ENCODE data around the gene KCNT2. TPM values are rescaled to one million over a fixed set of nuclear protein-coding genes. Genes with fewer than 3 reads are reported as not detected.

KCNT2 gene
- total RNA-seq, 1 donor from 2014 or later: 26.2 TPM

DNA sequence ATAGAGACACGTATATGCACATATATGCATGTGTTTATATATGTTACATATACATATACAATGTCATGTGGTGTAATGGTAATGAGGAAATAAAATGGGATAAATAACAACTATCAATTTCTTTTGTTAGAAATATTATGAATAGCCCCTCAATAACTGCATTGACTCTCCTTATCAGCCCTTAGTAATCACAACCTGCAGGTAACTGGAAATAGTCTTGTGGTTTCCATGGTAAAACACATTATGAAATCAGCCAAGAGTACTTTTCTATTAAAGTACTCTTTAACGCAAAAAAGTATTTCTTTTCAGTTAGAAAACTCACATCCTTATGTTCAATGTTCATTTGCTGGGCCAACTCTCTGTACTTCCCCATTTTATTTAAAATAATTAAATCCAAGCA, 105.8 kb downstream of the KCNT2 start:
- no peaks in the 10 kb centered on the region for H3K4me1 Mint-ChIP-seq (ENCODE audit: unreplicated experiment)
- no peaks in the 10 kb centered on the region for H3K36me3 Mint-ChIP-seq (ENCODE audit: unreplicated experiment)
- H3K27me3 Mint-ChIP-seq (ENCODE audit: unreplicated experiment): no peaks in the 10 kb centered on the region
- no peak for DNase-seq (ENCODE audit: extremely low spot score, unreplicated experiment)
- H3K4me3 Mint-ChIP-seq (ENCODE audit: unreplicated experiment): no peak overlapping the region
- TF ChIP-seq, protein P1, sequence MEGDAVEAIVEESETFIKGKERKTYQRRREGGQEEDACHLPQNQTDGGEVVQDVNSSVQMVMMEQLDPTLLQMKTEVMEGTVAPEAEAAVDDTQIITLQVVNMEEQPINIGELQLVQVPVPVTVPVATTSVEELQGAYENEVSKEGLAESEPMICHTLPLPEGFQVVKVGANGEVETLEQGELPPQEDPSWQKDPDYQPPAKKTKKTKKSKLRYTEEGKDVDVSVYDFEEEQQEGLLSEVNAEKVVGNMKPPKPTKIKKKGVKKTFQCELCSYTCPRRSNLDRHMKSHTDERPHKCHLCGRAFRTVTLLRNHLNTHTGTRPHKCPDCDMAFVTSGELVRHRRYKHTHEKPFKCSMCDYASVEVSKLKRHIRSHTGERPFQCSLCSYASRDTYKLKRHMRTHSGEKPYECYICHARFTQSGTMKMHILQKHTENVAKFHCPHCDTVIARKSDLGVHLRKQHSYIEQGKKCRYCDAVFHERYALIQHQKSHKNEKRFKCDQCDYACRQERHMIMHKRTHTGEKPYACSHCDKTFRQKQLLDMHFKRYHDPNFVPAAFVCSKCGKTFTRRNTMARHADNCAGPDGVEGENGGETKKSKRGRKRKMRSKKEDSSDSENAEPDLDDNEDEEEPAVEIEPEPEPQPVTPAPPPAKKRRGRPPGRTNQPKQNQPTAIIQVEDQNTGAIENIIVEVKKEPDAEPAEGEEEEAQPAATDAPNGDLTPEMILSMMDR (IDR thresholded peaks at IDR 0.05): no peak
- no peak overlapping the region for H3K27ac Mint-ChIP-seq (ENCODE audit: unreplicated experiment)
- H3K9me3 Mint-ChIP-seq (ENCODE audit: unreplicated experiment): no peaks in the 10 kb centered on the region

DNA sequence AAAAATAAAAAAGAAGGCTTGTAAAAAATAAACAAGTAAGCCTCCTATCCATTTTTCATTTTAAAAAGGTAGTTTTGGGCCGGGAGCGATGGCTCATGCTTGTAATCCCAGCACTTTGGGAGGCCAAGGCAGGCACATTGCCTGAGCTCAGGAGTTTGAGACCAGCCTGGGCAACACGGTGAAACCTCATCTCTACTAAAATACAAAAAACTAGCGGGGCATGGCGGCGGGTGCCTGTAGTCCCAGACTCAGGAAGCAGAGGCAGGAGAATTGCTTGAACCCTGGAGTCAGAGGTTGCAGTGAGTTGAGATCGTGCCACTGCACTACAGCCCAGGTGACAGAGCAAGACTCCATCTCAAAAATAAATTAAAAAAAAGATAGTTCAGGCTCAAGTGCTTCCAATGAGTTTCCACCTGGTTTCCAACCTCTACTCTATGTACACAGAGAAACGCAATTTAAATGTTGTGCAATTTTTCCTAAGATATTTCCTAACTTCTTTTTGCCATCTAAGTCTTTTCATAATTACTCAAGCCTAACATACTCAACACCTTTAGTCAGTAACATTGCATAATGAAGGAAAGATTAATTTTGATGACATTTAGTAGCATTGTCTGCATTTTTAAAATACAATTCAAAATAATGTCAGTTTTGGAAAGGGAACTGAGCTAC, 106.3 kb downstream of the KCNT2 start:
- no peak overlapping the region for H3K4me3 Mint-ChIP-seq (ENCODE audit: unreplicated experiment)
- no peaks in the 10 kb centered on the region for H3K27me3 Mint-ChIP-seq (ENCODE audit: unreplicated experiment)
- no peak overlapping the region for H3K27ac Mint-ChIP-seq (ENCODE audit: unreplicated experiment)
- no peaks in the 10 kb centered on the region for H3K9me3 Mint-ChIP-seq (ENCODE audit: unreplicated experiment)
- no peak for DNase-seq (ENCODE audit: extremely low spot score, unreplicated experiment)
- TF ChIP-seq, protein P1 (IDR thresholded peaks at IDR 0.05): no peak
- H3K4me1 Mint-ChIP-seq (ENCODE audit: unreplicated experiment): peaks cover 2% of the 10 kb centered on the region
- H3K36me3 Mint-ChIP-seq (ENCODE audit: unreplicated experiment): no peaks in the 10 kb centered on the region

DNA sequence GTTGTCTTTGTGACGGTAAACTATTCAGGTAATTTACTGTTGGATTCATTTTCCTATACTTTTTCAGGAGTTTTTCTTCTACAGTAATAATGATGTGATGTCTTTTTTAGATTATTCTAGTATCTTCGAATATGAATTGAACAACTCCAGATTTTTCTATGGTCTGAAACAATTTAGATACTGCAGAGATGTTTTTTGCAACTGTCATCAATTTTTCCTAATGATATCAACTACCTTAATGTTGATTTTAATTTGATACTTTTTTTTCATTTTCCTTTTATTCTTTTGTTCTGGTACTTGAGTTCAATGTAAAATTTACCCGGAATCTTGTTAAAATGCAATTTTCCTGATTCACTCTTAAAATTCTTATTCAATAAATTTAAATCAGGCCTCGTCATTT, 110.4 kb downstream of the KCNT2 start:
- DNase-seq (ENCODE audit: extremely low spot score, unreplicated experiment): no peak
- H3K36me3 Mint-ChIP-seq (ENCODE audit: unreplicated experiment): no peaks in the 10 kb centered on the region
- TF ChIP-seq, protein P1 (IDR thresholded peaks at IDR 0.05): no peak
- H3K4me1 Mint-ChIP-seq (ENCODE audit: unreplicated experiment): peaks cover 6% of the 10 kb centered on the region
- H3K4me3 Mint-ChIP-seq (ENCODE audit: unreplicated experiment): no peak overlapping the region
- no peaks in the 10 kb centered on the region for H3K27me3 Mint-ChIP-seq (ENCODE audit: unreplicated experiment)
- H3K9me3 Mint-ChIP-seq (ENCODE audit: unreplicated experiment): no peaks in the 10 kb centered on the region
- no peak overlapping the region for H3K27ac Mint-ChIP-seq (ENCODE audit: unreplicated experiment)

DNA sequence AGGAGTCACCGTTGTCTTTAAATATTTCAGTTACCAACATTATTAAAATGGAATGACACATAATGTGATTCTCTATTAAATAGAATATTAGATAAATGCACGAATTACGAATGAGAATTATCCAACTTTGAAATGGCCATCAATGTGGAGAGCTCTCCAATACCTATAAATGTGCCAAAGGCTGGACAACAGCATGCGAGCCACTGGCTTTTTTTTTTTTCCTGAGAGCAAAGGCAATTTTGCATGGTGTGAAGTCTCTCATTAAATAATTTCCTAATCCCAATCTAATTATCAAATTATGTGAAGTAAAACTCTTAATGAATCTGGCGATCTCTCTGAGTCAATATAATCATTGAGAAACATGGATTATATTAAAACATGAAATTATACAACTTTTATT, 113.5 kb downstream of the KCNT2 start:
- H3K36me3 Mint-ChIP-seq (ENCODE audit: unreplicated experiment): peaks cover 7% of the 10 kb centered on the region
- DNase-seq (ENCODE audit: extremely low spot score, unreplicated experiment): no peak
- no peak overlapping the region for H3K27ac Mint-ChIP-seq (ENCODE audit: unreplicated experiment)
- no peak overlapping the region for H3K4me3 Mint-ChIP-seq (ENCODE audit: unreplicated experiment)
- no peaks in the 10 kb centered on the region for H3K27me3 Mint-ChIP-seq (ENCODE audit: unreplicated experiment)
- H3K4me1 Mint-ChIP-seq (ENCODE audit: unreplicated experiment): peaks cover 6% of the 10 kb centered on the region
- no peaks in the 10 kb centered on the region for H3K9me3 Mint-ChIP-seq (ENCODE audit: unreplicated experiment)
- TF ChIP-seq, protein P1 (IDR thresholded peaks at IDR 0.05): no peak

DNA sequence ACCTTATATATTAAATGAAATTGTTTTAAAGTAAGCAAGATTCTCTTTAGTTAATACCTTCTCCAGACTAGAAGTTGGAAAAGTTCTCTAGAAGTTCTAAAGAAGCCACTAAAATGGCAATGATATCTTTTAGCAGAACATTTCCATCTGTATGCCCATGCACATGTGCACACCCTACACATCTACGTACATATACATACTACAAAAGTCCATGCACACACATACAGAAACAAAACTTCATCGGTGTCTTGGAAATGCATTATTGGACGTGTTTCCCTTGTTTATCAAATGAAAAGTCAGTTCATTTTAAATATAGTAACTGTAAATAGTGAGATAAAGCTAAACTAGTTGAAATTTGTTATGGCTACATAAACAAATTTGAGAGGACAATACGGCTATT, 114.4 kb downstream of the KCNT2 start:
- H3K27me3 Mint-ChIP-seq (ENCODE audit: unreplicated experiment): no peaks in the 10 kb centered on the region
- H3K4me1 Mint-ChIP-seq (ENCODE audit: unreplicated experiment): peaks cover 6% of the 10 kb centered on the region
- no peak overlapping the region for H3K27ac Mint-ChIP-seq (ENCODE audit: unreplicated experiment)
- H3K4me3 Mint-ChIP-seq (ENCODE audit: unreplicated experiment): no peak overlapping the region
- DNase-seq (ENCODE audit: extremely low spot score, unreplicated experiment): no peak
- peaks cover 11% of the 10 kb centered on the region for H3K36me3 Mint-ChIP-seq (ENCODE audit: unreplicated experiment)
- no peaks in the 10 kb centered on the region for H3K9me3 Mint-ChIP-seq (ENCODE audit: unreplicated experiment)
- TF ChIP-seq, protein P1 (IDR thresholded peaks at IDR 0.05): no peak

All from osteocyte (in vitro differentiated cells).